ENCODE results near the gene ABCF1. TPM values are rescaled to one million over a fixed set of nuclear protein-coding genes. Genes with fewer than 3 reads are reported as not detected.

ABCF1 gene
- total and polyA plus RNA-seq, 9 of the 15 experiments (the other 6 are each of a cell fraction or from before 2014, with no cell fraction given) = 41.6 to 193 (median 102) TPM

- peak; percentile 63 for TF ChIP-seq MTA3 (IDR thresholded peaks at IDR 0.05; ENCODE audit: borderline replicate concordance)
- TF ChIP-seq NKRF (IDR thresholded peaks at IDR 0.05; ENCODE audit: borderline replicate concordance) = peak; percentile 87
- TF ChIP-seq CHD7 (IDR thresholded peaks at IDR 0.05; ENCODE audit: low read depth, low read length) = no peak
- peak; percentile 80 for TF ChIP-seq ETS1 (conservative IDR thresholded peaks at IDR 0.05; ENCODE audit: control insufficient read depth, low read depth, low read length)
- no peak for TF ChIP-seq CEBPZ (IDR thresholded peaks at IDR 0.05; ENCODE audit: borderline replicate concordance, low read depth, low read length)
- TF ChIP-seq NFIX (CRISPR knock-in tag; IDR thresholded peaks at IDR 0.05; ENCODE audit: low read depth) = no peak
- no peak for TF ChIP-seq TRIM28 (IDR thresholded peaks at IDR 0.05)
- no peak for TF ChIP-seq ERF (CRISPR knock-in tag; IDR thresholded peaks at IDR 0.05)
Observed at GRCh38 chr6:30556906-30557682, 14.1 kb upstream of the ABCF1 start, which contains the start of gene PRR3 (continued).

All from K562 (cell line).